ENCODE data around the gene RER1.

GRCh38 chr1:2427051-2427450 is 35.4 kb downstream of the RER1 start:
- TF ChIP-seq CTCF (conservative IDR thresholded peaks at IDR 0.05): no peak
- TF ChIP-seq ZFX (IDR thresholded peaks at IDR 0.05): no peak

Data from C4-2B (cell line).